ENCODE data around the gene GID8. TPM values are rescaled to one million over a fixed set of nuclear protein-coding genes. Genes with fewer than 3 reads are reported as not detected.
A peak's percentile ranks its signal among the peaks of the same experiment; 100 is the strongest.

Gene GID8
- total RNA-seq, 1 experiment from 2014 or later = 35.6 TPM

- H3K4me2 ChIP-seq (ENCODE audit: low read length) = no peak overlapping the region
- no peaks in the 10 kb centered on the region for H3K27me3 ChIP-seq (ENCODE audit: insufficient read depth, low read length)
- no peaks in the 10 kb centered on the region for H3K4me1 ChIP-seq (ENCODE audit: control insufficient read depth in 1 of 2, insufficient read depth in 2 of 2, low read length in 2 of 2)
- POLR2A ChIA-PET = no interaction called here
- BruUV-seq (replicated peaks) = no TSS peak
- RAD21 ChIA-PET (ENCODE audit: low non-redundant PET in 1 of 2, low total read pairs in 2 of 2, uncharacterized antibody in 2 of 2, unreplicated experiment in 2 of 2) = no interaction called here
- no peak for TF ChIP-seq ATF3 (IDR thresholded peaks at IDR 0.05)
- no peak for TF ChIP-seq YY1 (IDR thresholded peaks at IDR 0.05; ENCODE audit: extremely low read depth, insufficient replicate concordance, low read depth, low read length)
- peak; percentile 44 for ATAC-seq
- no peak overlapping the region for H3K9ac ChIP-seq (ENCODE audit: low read length)
- CTCF ChIA-PET = interaction anchor here (1.9 kb wide), 1 partner anchor 13 kb away, joined by 6 read pairs; no protein-coding TSS in a partner anchor
- H3K9me3 ChIP-seq (ENCODE audit: control insufficient read depth in 1 of 2, insufficient read depth in 1 of 2, low read depth in 1 of 2, low read length in 2 of 2) = no peaks in the 10 kb centered on the region
- no peaks in the 10 kb centered on the region for H3K9me2 ChIP-seq (ENCODE audit: insufficient read depth)
- H3K4me3 ChIP-seq (replicated peaks in 1 of 2; ENCODE audit: low read depth in 1 of 2, low read length in 2 of 2) = no peak overlapping the region
- no peaks in the 10 kb centered on the region for H3K79me2 ChIP-seq (ENCODE audit: insufficient read depth, low read length)
- no peaks in the 10 kb centered on the region for H4K20me1 ChIP-seq (ENCODE audit: insufficient read depth)
- no peaks in the 10 kb centered on the region for H3K36me3 ChIP-seq (ENCODE audit: control insufficient read depth in 1 of 2, insufficient read depth in 2 of 2, low read length in 2 of 2)
- H2AFZ ChIP-seq (ENCODE audit: low read depth, low read length, poor library complexity, severe bottlenecking) = no peak overlapping the region
- DNase-seq (ENCODE audit: low read depth, low spot score) = no peak
- intact Hi-C loops (cut with micrococcal nuclease) = no loop called here
- H3K27ac ChIP-seq (ENCODE audit: low read depth, low read length) = no peak overlapping the region
Measured at GRCh38 chr20:62985444-62985778, 47.5 kb downstream of the GID8 start.

GRCh38 chr20:62986257-62986800, 48.4 kb downstream of the GID8 start:
- CTCF ChIA-PET = interaction anchor here (1.9 kb wide), 1 partner anchor 14 kb away, joined by 6 read pairs; no protein-coding TSS in a partner anchor
- no peaks in the 10 kb centered on the region for H3K27me3 ChIP-seq (ENCODE audit: insufficient read depth, low read length)
- POLR2A ChIA-PET = no interaction called here
- TF ChIP-seq, protein P1, sequence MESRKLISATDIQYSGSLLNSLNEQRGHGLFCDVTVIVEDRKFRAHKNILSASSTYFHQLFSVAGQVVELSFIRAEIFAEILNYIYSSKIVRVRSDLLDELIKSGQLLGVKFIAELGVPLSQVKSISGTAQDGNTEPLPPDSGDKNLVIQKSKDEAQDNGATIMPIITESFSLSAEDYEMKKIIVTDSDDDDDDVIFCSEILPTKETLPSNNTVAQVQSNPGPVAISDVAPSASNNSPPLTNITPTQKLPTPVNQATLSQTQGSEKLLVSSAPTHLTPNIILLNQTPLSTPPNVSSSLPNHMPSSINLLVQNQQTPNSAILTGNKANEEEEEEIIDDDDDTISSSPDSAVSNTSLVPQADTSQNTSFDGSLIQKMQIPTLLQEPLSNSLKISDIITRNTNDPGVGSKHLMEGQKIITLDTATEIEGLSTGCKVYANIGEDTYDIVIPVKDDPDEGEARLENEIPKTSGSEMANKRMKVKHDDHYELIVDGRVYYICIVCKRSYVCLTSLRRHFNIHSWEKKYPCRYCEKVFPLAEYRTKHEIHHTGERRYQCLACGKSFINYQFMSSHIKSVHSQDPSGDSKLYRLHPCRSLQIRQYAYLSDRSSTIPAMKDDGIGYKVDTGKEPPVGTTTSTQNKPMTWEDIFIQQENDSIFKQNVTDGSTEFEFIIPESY (IDR thresholded peaks at IDR 0.05; ENCODE audit: extremely low read depth, insufficient replicate concordance, low read length) = no peak
- no peak for TF ChIP-seq YY1 (IDR thresholded peaks at IDR 0.05; ENCODE audit: extremely low read depth, insufficient replicate concordance, low read depth, low read length)
- TF ChIP-seq SIN3A (IDR thresholded peaks at IDR 0.05; ENCODE audit: low read depth) = no peak
- no peak for TF ChIP-seq JUND (IDR thresholded peaks at IDR 0.05)
- no peak for TF ChIP-seq REST (IDR thresholded peaks at IDR 0.05; ENCODE audit: low read depth)
- no peak for TF ChIP-seq TCF7L2 (IDR thresholded peaks at IDR 0.05; ENCODE audit: borderline replicate concordance, extremely low read depth, insufficient read depth, insufficient read length)
- no peak for TF ChIP-seq POLR2A (IDR thresholded peaks at IDR 0.05; ENCODE audit: borderline replicate concordance, extremely low read depth, insufficient read depth, insufficient read length)
- TF ChIP-seq MAX (IDR thresholded peaks at IDR 0.05) = no peak
- no peak for TF ChIP-seq SRF (IDR thresholded peaks at IDR 0.05; ENCODE audit: low read depth)
- no peak for TF ChIP-seq ATF3 (IDR thresholded peaks at IDR 0.05)

More at GRCh38 chr20:62986257-62986800, 48.4 kb downstream of the GID8 start:
- Histone ChIP-seq H2AFZ (ENCODE audit: low read depth, low read length, poor library complexity, severe bottlenecking) (no peak overlapping the region), H3K4me1 (ENCODE audit: control insufficient read depth in 1 of 2, insufficient read depth in 2 of 2, low read length in 2 of 2) (no peaks in the 10 kb centered on the region), H3K36me3 (ENCODE audit: control insufficient read depth in 1 of 2, insufficient read depth in 2 of 2, low read length in 2 of 2) (no peaks in the 10 kb centered on the region), H3K79me2 (ENCODE audit: insufficient read depth, low read length) (no peaks in the 10 kb centered on the region), H3K27ac (ENCODE audit: low read depth, low read length) (no peak overlapping the region), H3K9ac (ENCODE audit: low read length) (no peak overlapping the region), H3K9me3 (ENCODE audit: control insufficient read depth in 1 of 2, insufficient read depth in 1 of 2, low read depth in 1 of 2, low read length in 2 of 2) (no peaks in the 10 kb centered on the region), H3K4me2 (ENCODE audit: low read length) (no peak overlapping the region), H3K9me2 (ENCODE audit: insufficient read depth) (no peaks in the 10 kb centered on the region), H3K4me3 (replicated peaks in 1 of 2; ENCODE audit: low read depth in 1 of 2, low read length in 2 of 2) (no peak overlapping the region), H4K20me1 (ENCODE audit: insufficient read depth) (no peaks in the 10 kb centered on the region)
- ATAC-seq (no peak), DNase-seq (ENCODE audit: low read depth, low spot score) (no peak)
- RAD21 ChIA-PET (ENCODE audit: low non-redundant PET in 1 of 2, low total read pairs in 2 of 2, uncharacterized antibody in 2 of 2, unreplicated experiment in 2 of 2) = no interaction called here
- no TSS peak for BruUV-seq (replicated peaks)
- intact Hi-C loops (cut with micrococcal nuclease) = no loop called here
